ENCODE results near the gene TIMM10. TPM values are rescaled to one million over a fixed set of nuclear protein-coding genes. Genes with fewer than 3 reads are reported as not detected.

Gene TIMM10, protein sequence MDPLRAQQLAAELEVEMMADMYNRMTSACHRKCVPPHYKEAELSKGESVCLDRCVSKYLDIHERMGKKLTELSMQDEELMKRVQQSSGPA
- total RNA-seq (10 to 100 TPM in 3 of 5 donors, 1 to 10 TPM in 2; 1.7 to 51.3 (median 31.3) TPM), polyA plus RNA-seq (10 to 100 TPM; 66.7 to 79.6 (median 73.7) TPM)
- long read RNA-seq, donor 1, transcript TIMM10-201 (3 exons, 680 nt) = major isoform, 10 of 10 reads
- long read RNA-seq, donor 1, partial matches to known transcripts = 0 of 10 reads
- long read RNA-seq, donor 1, other reads (novel, unspliced or antisense) = 0 of 10 reads
- long read RNA-seq, donor 2, transcript TIMM10-201 (3 exons, 680 nt) = major isoform, 10 of 10 reads
- long read RNA-seq, donor 2, partial matches to known transcripts = 0 of 10 reads
- long read RNA-seq, donor 2, other reads (novel, unspliced or antisense) = 0 of 10 reads
- long read RNA-seq, donor 3, transcript TIMM10-201 (3 exons, 680 nt) = major isoform, 13 of 14 reads
- long read RNA-seq, donor 3, partial matches to known transcripts = 0 of 14 reads
- long read RNA-seq, donor 3, other reads (novel, unspliced or antisense) = 0 of 14 reads
- long read RNA-seq, donor 4, partial matches to known transcripts = 0 of 1 reads
- long read RNA-seq, donor 4, other reads (novel, unspliced or antisense) = 0 of 1 reads
- long read RNA-seq, donor 5, transcript TIMM10-201 (3 exons, 680 nt) = major isoform, 24 of 24 reads
- long read RNA-seq, donor 5, partial matches to known transcripts = 0 of 24 reads
- long read RNA-seq, donor 5, other reads (novel, unspliced or antisense) = 0 of 24 reads
- long read RNA-seq, donor 6, transcript TIMM10-201 (3 exons, 680 nt) = major isoform, 60 of 63 reads
- long read RNA-seq, donor 6, partial matches to known transcripts = 0 of 63 reads
- long read RNA-seq, donor 6, other reads (novel, unspliced or antisense) = 0 of 63 reads
- long read RNA-seq, donor 7, transcript TIMM10-201 (3 exons, 680 nt) = major isoform, 28 of 29 reads
- long read RNA-seq, donor 7, partial matches to known transcripts = 0 of 29 reads
- long read RNA-seq, donor 7, other reads (novel, unspliced or antisense) = 0 of 29 reads
- long read RNA-seq, donor 8, transcript TIMM10-201 (3 exons, 680 nt) = major isoform, 29 of 30 reads
- long read RNA-seq, donor 8, partial matches to known transcripts = 0 of 30 reads
- long read RNA-seq, donor 8, other reads (novel, unspliced or antisense) = 0 of 30 reads
- long read RNA-seq, donor 9, transcript TIMM10-201 (3 exons, 680 nt) = major isoform, 26 of 26 reads
- long read RNA-seq, donor 9, partial matches to known transcripts = 0 of 26 reads
- long read RNA-seq, donor 9, other reads (novel, unspliced or antisense) = 0 of 26 reads
- long read RNA-seq, donor 10, transcript TIMM10-201 (3 exons, 680 nt) = major isoform, 11 of 12 reads
- long read RNA-seq, donor 10, partial matches to known transcripts = 0 of 12 reads
- long read RNA-seq, donor 10, other reads (novel, unspliced or antisense) = 0 of 12 reads

DNA sequence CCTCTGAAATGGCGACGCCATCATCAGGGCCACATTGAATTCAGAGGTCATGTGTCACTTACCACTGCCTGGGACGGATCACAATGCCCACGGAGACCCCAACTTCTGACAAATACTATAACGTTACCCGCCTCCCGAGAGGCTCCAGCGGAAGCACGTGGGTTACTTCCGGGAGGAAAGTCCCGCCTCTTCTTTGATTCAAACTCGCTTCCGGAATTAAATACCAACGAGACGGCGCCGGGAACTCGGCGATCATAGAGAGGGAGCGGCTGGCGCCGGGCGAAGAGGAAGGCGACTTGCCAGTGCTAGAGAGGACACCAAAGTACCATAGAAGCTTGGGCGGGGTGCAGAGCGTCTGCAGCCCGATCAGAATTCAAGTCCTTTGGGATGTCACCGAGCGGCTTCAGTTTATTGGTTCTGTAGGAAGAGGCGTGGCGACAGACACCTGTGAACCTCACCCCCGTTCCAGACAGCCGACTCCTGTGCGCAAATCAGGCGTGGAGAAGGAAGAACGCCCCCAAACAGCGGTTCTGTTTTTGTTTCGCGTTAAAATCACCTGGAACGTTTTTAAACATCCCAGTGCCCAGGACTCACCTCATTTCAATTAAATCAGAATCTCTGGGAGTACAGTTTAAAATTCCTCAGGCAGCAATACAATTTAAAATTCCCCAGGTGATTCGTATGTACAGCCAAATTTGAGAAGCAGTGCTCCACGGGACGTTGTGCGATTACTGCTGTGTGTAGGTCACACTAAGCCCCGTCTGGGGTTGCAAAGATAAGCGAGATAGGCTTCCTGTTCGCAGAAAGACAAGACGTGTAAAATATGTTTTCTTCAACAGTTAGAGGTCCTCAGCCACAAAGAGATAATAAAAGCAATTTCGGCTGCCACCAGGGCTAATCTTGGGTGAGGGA, at the start of gene TIMM10:
Gene TIMM10, minus strand, starts transcription at position 159 of the 912 bp plus-strand sequence. CDS start 565 bp downstream, outside the sequence.
- Histone ChIP-seq H3K9me3 (no peaks in the 10 kb centered on the region), H3K4me3 (peak within 1 kb of the TSS; percentile 58 to 76 (median 73)), H3K27me3 (no peaks in the 10 kb centered on the region), H3K36me3 (peaks cover 0 to 18% (median 16%) of the 10 kb centered on the region in 4 donors), H3K4me1 (peaks cover 8 to 28% (median 18%) of the 10 kb centered on the region in 4 donors), H3K27ac (peak within 1 kb of the TSS; percentile 76 to 82 (median 79))
- intact Hi-C loops (cut with DNase I; ENCODE audit: low total_unique reads) = no loop called here
- WGBS, 5 donors = 0% methylated on average over 48 to 49 of the region's 49 CpGs
- peak; percentile 98 for DNase-seq
- TF ChIP-seq POLR2A (IDR thresholded peaks at IDR 0.05) (peak in 1 of 4 donors; percentile 10), EP300 (IDR thresholded peaks at IDR 0.05) (no peak), POLR2AphosphoS5 (IDR thresholded peaks at IDR 0.05) (peak; percentile 74 to 96 (median 86))
- TF ChIP-seq, protein P1, sequence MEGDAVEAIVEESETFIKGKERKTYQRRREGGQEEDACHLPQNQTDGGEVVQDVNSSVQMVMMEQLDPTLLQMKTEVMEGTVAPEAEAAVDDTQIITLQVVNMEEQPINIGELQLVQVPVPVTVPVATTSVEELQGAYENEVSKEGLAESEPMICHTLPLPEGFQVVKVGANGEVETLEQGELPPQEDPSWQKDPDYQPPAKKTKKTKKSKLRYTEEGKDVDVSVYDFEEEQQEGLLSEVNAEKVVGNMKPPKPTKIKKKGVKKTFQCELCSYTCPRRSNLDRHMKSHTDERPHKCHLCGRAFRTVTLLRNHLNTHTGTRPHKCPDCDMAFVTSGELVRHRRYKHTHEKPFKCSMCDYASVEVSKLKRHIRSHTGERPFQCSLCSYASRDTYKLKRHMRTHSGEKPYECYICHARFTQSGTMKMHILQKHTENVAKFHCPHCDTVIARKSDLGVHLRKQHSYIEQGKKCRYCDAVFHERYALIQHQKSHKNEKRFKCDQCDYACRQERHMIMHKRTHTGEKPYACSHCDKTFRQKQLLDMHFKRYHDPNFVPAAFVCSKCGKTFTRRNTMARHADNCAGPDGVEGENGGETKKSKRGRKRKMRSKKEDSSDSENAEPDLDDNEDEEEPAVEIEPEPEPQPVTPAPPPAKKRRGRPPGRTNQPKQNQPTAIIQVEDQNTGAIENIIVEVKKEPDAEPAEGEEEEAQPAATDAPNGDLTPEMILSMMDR (IDR thresholded peaks at IDR 0.05) = peak in 1 of 7 experiments; percentile 4

DNA sequence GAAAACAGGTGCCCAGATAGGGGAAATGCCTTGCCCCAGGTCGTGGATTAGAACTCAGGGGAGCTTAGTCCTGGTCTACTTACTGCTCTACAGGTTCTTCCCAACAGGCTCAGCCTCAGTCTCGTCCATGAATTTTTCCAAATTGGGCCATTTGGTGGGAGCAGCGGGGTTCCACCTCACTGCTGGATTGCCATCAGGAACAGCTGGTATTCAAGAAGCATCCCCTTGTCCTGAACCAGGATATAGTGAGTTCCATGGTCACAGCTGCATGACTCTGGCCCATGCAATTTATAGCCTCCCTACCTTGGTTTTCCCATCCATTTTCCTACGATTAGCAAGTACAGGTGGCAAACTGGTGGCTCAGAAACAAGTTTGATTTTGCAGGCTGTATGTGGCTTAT, 43.5 kb upstream of the TIMM10 start:
- H3K27me3 ChIP-seq = no peaks in the 10 kb centered on the region
- H3K36me3 ChIP-seq = no peaks in the 10 kb centered on the region
- no peaks in the 10 kb centered on the region for H3K9me3 ChIP-seq
- 56 to 74% (median 60%) methylated on average over 4 of the region's 4 CpGs for WGBS, 5 donors
- H3K4me3 ChIP-seq = no peak overlapping the region
- no peak overlapping the region for H3K27ac ChIP-seq
- intact Hi-C loops (cut with DNase I; ENCODE audit: low total_unique reads) = no loop called here
- TF ChIP-seq, protein P1 (IDR thresholded peaks at IDR 0.05) = no peak
- TF ChIP-seq POLR2AphosphoS5 (IDR thresholded peaks at IDR 0.05) = no peak
- H3K4me1 ChIP-seq = peaks cover 0 to 10% (median 1%) of the 10 kb centered on the region in 4 donors
- DNase-seq = no peak

DNA sequence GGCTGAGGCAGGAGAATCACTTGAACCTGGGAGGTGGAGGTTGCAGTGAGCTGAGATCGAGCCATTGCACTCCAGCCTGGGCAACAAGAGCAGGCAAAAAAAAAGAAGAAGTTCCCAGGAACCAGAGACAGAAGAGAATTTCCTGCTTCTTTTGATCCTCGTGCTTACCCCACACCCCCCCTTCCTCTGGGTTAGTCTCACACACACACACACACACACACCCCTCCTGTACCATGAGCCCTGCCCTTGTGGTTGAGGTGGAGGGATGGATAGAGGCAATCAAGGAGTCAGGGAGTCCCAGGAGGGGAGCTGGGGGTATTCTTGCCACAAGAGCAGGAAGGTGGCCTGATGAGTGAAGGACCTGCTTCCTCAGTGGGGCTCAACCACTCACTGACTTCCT, 41.1 kb upstream of the TIMM10 start:
- WGBS, 5 donors = 45 to 76% (median 64%) methylated on average over 2 of the region's 2 CpGs
- Histone ChIP-seq H3K27me3 (no peaks in the 10 kb centered on the region), H3K4me3 (no peak overlapping the region), H3K36me3 (no peaks in the 10 kb centered on the region), H3K4me1 (peaks cover 3 to 23% (median 14%) of the 10 kb centered on the region in 4 donors), H3K9me3 (no peaks in the 10 kb centered on the region), H3K27ac (no peak overlapping the region)
- intact Hi-C loops (cut with DNase I; ENCODE audit: low total_unique reads) = no loop called here
- TF ChIP-seq, protein P1 (IDR thresholded peaks at IDR 0.05) = no peak
- no peak for TF ChIP-seq EP300 (IDR thresholded peaks at IDR 0.05)
- TF ChIP-seq POLR2A (IDR thresholded peaks at IDR 0.05) = no peak
- no peak for TF ChIP-seq POLR2AphosphoS5 (IDR thresholded peaks at IDR 0.05)
- no peak for DNase-seq

Measured in stomach (tissue), 19 donors.